Keratinocyte (primary cell): Measurements from ENCODE around the gene HSP90B1.

ENCODE experiments used
- CTCF ChIP-seq, 3 experiments: IDR thresholded peaks in 1 of 3; conservative IDR thresholded peaks in 1 of 3; optimal IDR thresholded peaks in 1 of 3; 2 replicates in 2 of 3; 3 replicates in 1 of 3; pipeline versions ENCODE3 to v1.5.1; 2011; ENCODE audit warnings: low read length in 3 of 3, mild to moderate bottlenecking in 3 of 3, moderate library complexity in 2 of 3, control low read depth in 1 of 3, inconsistent platforms in 1 of 3; ENCODE audit not compliant: insufficient read depth in 2 of 3; ENCODE audit errors: extremely low read depth in 1 of 3
- EZH2 ChIP-seq: IDR thresholded peaks from one replicate; pipeline ENCODE4 v1.6.1; 2012; ENCODE audit warnings: inconsistent platforms, mild to moderate bottlenecking, low read length, moderate library complexity

DNA sequence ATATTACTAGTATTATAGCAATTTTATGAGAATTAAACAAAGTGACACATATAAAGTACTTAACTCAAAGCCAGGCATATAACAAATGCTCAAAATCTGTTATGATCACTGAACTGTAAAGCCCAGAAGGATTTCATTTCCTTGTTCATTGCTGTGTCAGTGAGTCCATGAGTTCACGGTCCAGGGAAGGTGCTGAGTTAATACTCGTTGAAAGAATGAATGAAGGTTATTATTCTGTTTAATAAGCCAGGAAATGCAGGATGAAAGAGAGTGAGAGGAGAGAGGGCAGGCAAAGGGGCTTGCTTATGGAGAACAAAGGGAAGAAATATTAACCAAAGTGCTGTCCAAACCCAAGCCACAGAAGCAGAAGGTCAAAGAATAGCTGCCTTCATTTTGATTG, 48.9 kb upstream of the HSP90B1 start:
- TF ChIP-seq CTCF (optimal IDR thresholded peaks at IDR 0.05 in 1 of 3, IDR thresholded peaks at IDR 0.05 in 1 of 3, conservative IDR thresholded peaks at IDR 0.05 in 1 of 3; ENCODE audit: extremely low read depth in 1 of 3, insufficient read depth in 2 of 3, low read length in 3 of 3) (no peak), EZH2 (no peak)
